K562 (cell line): ENCODE results near the gene ABLIM2. TPM values are rescaled to one million over a fixed set of nuclear protein-coding genes. Genes with fewer than 3 reads are reported as not detected.
A peak's percentile ranks its signal among the peaks of the same experiment; 100 is the strongest.

Experiments
- ATAC-seq: fragments of 200-7000 bp; cut with Tn5 transposase; 3 replicates; pipeline ENCODE4 v1.9.1; 2020; ENCODE audit warnings: moderate library complexity
- BruUV-seq: library from RNA; stranded (reverse); fragments of 400-500 nt; replicated peaks from 2 replicates; lab custom pipeline; 2021; lab: Mats Ljungman, UMichigan
- CTCF ChIA-PET: fragments of 300-600 bp; formaldehyde crosslinking; extraction: SDS; loops from one replicate; lab custom pipeline; 2021; ENCODE audit warnings: low intra/inter-chr PET ratio; lab: Yijun Ruan, JAX
- POLR2A ChIA-PET: fragments of 300-600, 350-650 bp; sonication (Branson Sonifier 250); formaldehyde crosslinking; extraction: SDS; loops from one replicate; lab custom pipeline; 2021; ENCODE audit warnings: antibody characterized with exemption, inconsistent platforms; lab: Yijun Ruan, JAX
- DNase-seq, 4 experiments: peaks; one replicate each; pipeline versions ENCODE4 v3.0.0 to v3.0.0-alpha.2; 2011 to 2018; ENCODE audit warnings: low spot score in 3 of 4, mixed read lengths in 3 of 4; ENCODE audit errors: extremely low read depth in 1 of 4
- FAIRE-seq: peaks from 2 replicates; lab custom pipeline; 2011; peaks lifted over from hg19 to GRCh38; lab: Jason Lieb, UNC
- H2AFZ ChIP-seq: 2 replicates; pipeline ENCODE4 v1.6.0; 2011; ENCODE audit warnings: low read depth, low read length, control low read depth, inconsistent platforms
- H3K27ac ChIP-seq: fragments of 200-600 bp; 3 replicates; pipeline ENCODE4 v1.8.0; 2011; ENCODE audit warnings: low read depth, mild to moderate bottlenecking, control low read depth, inconsistent platforms, low read length, moderate library complexity, mixed read lengths; ENCODE audit errors: extremely low read depth
- H3K27me3 ChIP-seq, 2 experiments: fragments of 300-600 bp in 1 of 2; 2 replicates in 1 of 2; 3 replicates in 1 of 2; pipeline versions ENCODE4 v1.6.0 to v1.8.0; 2011; ENCODE audit warnings: inconsistent platforms in 2 of 2, low read length in 2 of 2, mild to moderate bottlenecking in 1 of 2, mixed read lengths in 1 of 2, moderate library complexity in 1 of 2; ENCODE audit not compliant: control insufficient read depth in 2 of 2, insufficient read depth in 2 of 2
- H3K36me3 ChIP-seq: fragments of 300-600 bp; 3 replicates; pipeline ENCODE4 v1.8.0; 2011; ENCODE audit warnings: mild to moderate bottlenecking, low read length, inconsistent platforms; ENCODE audit not compliant: control insufficient read depth, insufficient read depth
- H3K4me1 ChIP-seq, 2 experiments: fragments of 200-600 bp in 1 of 2; replicated peaks in 1 of 2; 2 replicates in 1 of 2; 3 replicates in 1 of 2; pipeline versions ENCODE4 v1.5.1 to v1.8.0; 2011; ENCODE audit warnings: inconsistent platforms in 2 of 2, low read length in 2 of 2, mild to moderate bottlenecking in 1 of 2, mixed read lengths in 1 of 2, moderate library complexity in 1 of 2; ENCODE audit not compliant: control insufficient read depth in 2 of 2, insufficient read depth in 2 of 2
- H3K4me2 ChIP-seq: 2 replicates; pipeline ENCODE4 v1.6.1; 2011; ENCODE audit warnings: low read length, control low read depth, inconsistent platforms, mixed read lengths; ENCODE audit not compliant: insufficient read depth
- H3K4me3 ChIP-seq: fragments of 200-600 bp; sonication (generic), shearing (Covaris generic); 2 replicates; pipeline ENCODE4 v1.5.1; 2016; ENCODE audit warnings: control low read depth, inconsistent platforms
- H3K79me2 ChIP-seq: fragments of 200-600 bp; 3 replicates; pipeline ENCODE4 v1.8.0; 2011; ENCODE audit warnings: low read length, inconsistent platforms; ENCODE audit not compliant: control insufficient read depth, insufficient read depth
- H3K9ac ChIP-seq, 2 experiments: 2 replicates each; pipeline versions ENCODE4 v1.6.0 to v1.6.1; 2011; ENCODE audit warnings: low read depth in 2 of 2, low read length in 2 of 2, control low read depth in 1 of 2, inconsistent platforms in 1 of 2, mild to moderate bottlenecking in 1 of 2, mixed read lengths in 1 of 2; ENCODE audit not compliant: insufficient read depth in 1 of 2
- H3K9me1 ChIP-seq: one replicate; pipeline ENCODE4 v1.6.0; 2011; ENCODE audit warnings: inconsistent platforms, mild to moderate bottlenecking, low read length, moderate library complexity; ENCODE audit not compliant: control insufficient read depth, insufficient read depth
- H3K9me3 ChIP-seq: replicated peaks from 2 replicates; pipeline ENCODE4 v1.5.1; 2011; ENCODE audit warnings: low read depth, low read length, inconsistent platforms; ENCODE audit not compliant: control insufficient read depth, insufficient read depth
- H4K20me1 ChIP-seq: replicated peaks from 2 replicates; pipeline ENCODE4 v1.6.1; 2011; ENCODE audit warnings: low read length, inconsistent platforms, mixed read lengths; ENCODE audit not compliant: control insufficient read depth, insufficient read depth
- CBX3 ChIP-seq, 2 experiments: IDR thresholded peaks; 1 replicate in 1 of 2; 2 replicates in 1 of 2; pipeline ENCODE4 v1.6.1; 2012; ENCODE audit warnings: inconsistent platforms in 2 of 2, low read length in 2 of 2, borderline replicate concordance in 1 of 2, control low read depth in 1 of 2
- SP2 ChIP-seq: IDR thresholded peaks from 2 replicates; pipeline ENCODE4 v1.6.1; 2011; ENCODE audit warnings: mild to moderate bottlenecking, low read depth, low read length, moderate library complexity; ENCODE audit not compliant: poor library complexity, severe bottlenecking; ENCODE audit errors: extremely low read depth
- ZKSCAN1 ChIP-seq: fragments of 150-350 bp; IDR thresholded peaks from 2 replicates; pipeline ENCODE4 v1.6.1; 2016; ENCODE audit warnings: low read depth, low read length
- ZNF174 ChIP-seq: fragments of 250-450 bp; sonication (Bioruptor Pico); IDR thresholded peaks from 2 replicates; pipeline ENCODE4 v1.4.0; 2020; ENCODE audit warnings: mild to moderate bottlenecking
- ZNF436 ChIP-seq: fragments of 250-450, 450-650 bp; sonication (Bioruptor Pico); formaldehyde crosslinking; IDR thresholded peaks from 2 replicates; pipeline ENCODE4 v1.7.0; 2020; ENCODE audit warnings: mild to moderate bottlenecking
- WGBS: fragments of 100-300 bp; shearing (Covaris generic); methylation state at CpG from one replicate; pipeline ENCODE4 v1.1.6; 2016; ENCODE audit warnings: low coverage, mixed read lengths; ENCODE audit not compliant: insufficient coverage; ENCODE audit errors: missing lambda C conversion rate; 5-methylcytosine and 5-hydroxymethylcytosine counted together
- in situ Hi-C: fragments of 300-500 bp; cut with MboI; formaldehyde crosslinking; loops from 4 replicates; pipeline ENCODE4 v1.15.0; 2018; ENCODE audit warnings: inconsistent platforms, mixed read lengths
- intact Hi-C: fragments of 100-400 bp; cut with micrococcal nuclease; formaldehyde crosslinking; loops from 2 replicates; pipeline ENCODE4 v1.14.2; 2022
- polyA plus RNA-seq, 8 experiments: library from polyadenylated mRNA; depleted of rRNA in 4 of 8; stranded (reverse) in 5 of 8; unstranded in 3 of 8; fragments of >200 nt; fragmentation: Nextera tagmentation in 2 of 8; fragmentation: Illumina TruSeq in 1 of 8; extraction: Ambion mirVana in 2 of 8; extraction: Trizol in 1 of 8; gene quantifications; 2 replicates each; pipeline versions ENCODE4 v1.2.1 to v1.2.3, GENCODE V29; 2011 to 2014; ENCODE audit warnings: inconsistent platforms in 1 of 8, missing spikeins in 1 of 8
- total RNA-seq, 7 experiments: library from RNA; depleted of rRNA in 6 of 7; stranded (reverse); fragments of >200 nt in 6 of 7; fragmentation: Illumina TruSeq in 2 of 7; extraction: Trizol in 2 of 7; gene quantifications; 2 replicates each; pipeline versions ENCODE4 v1.2.1 to v1.2.3, GENCODE V29; 2011 to 2021; ENCODE audit warnings: low replicate concordance in 1 of 7

Gene ABLIM2
- total and polyA plus RNA-seq, 9 of the 15 experiments (the other 6 are each of a cell fraction or from before 2014, with no cell fraction given): not detected

DNA sequence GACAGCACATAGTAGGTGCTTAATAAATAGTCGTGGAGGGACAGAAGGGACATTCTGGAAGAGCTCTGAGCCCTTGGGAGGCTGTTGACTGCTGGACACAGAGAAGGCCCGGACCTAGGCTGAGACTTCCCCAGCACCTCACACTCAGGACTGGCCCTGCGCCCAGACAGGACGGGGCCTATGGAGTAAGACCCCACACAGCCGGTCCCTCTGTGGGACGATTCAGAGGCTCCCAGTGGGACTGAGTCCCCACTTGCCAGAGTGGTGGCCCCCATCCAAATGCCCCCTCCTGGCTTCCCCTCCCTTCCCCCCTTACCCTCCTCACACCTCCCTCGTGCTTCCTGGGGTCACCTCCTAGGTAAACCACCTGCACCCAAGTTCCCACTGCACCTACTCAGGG lies 8.9 kb downstream of the ABLIM2 start:
- in situ Hi-C loops (no loop called here), intact Hi-C loops (no loop called here)
- Histone ChIP-seq H3K9me3 (no peaks in the 10 kb centered on the region), H3K4me2 (no peak overlapping the region), H3K4me3 (no peak overlapping the region), H3K79me2 (no peaks in the 10 kb centered on the region), H3K36me3 (no peaks in the 10 kb centered on the region), H3K27me3 (peaks cover 23 to 71% of the 10 kb centered on the region in 2 experiments; a peak in 4 of 5 replicates), H3K27ac (no peak overlapping the region), H4K20me1 (peaks cover 27% of the 10 kb centered on the region; the same call in 1 of the 2 replicates), H3K9ac (no peak overlapping the region), H2AFZ (no peak overlapping the region), H3K4me1 (peaks cover 0 to 5% of the 10 kb centered on the region in 2 experiments; a peak in 1 of 5 replicates), H3K9me1 (no peaks in the 10 kb centered on the region)
- FAIRE-seq (no peak), ATAC-seq (no peak), DNase-seq (no peak)
- no TSS peak for BruUV-seq
- peak; percentile 50; the same call in 1 of the 2 replicates for TF ChIP-seq ZKSCAN1
- TF ChIP-seq SP2: no peak
- ChIA-PET CTCF (no interaction called here), POLR2A (interaction anchor here (0.6 kb wide), 1 partner anchor 1868 kb away, joined by 3 read pairs; no protein-coding TSS in a partner anchor)
- WGBS: 0% methylated on average over 6 of the region's 7 CpGs

DNA sequence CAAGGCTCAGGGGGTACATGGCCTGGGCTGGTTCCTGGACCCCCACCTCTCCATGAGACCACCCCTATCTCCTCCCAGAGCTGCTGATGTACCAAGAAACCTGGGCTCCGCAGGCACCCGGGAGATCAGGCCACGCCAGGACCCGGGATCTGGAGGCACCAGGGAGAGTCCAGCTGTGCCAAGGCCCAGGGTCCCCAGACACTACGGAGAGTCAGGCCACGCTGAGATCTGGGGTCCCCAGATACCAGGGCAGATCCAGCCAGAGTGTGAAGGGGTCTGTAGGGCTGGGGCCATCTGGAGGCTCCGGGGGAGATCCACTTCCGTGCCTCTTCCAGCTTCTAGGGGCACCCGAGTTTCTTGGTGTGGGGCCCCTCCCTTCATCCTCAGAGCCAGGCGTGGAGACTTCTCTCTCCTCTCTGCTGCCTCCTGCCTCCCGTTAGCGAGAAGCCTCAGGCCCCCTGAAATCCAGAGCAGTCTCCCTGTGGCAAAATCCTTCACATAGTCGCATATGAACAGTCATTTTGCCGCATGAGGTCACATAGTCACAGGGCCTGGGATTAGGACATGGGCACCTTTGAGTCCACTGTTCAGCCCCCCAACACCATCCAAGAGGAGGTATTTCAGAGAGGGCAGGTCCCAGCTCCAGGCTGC lies 9.7 kb downstream of the ABLIM2 start:
- WGBS: 1% methylated on average over 14 of the region's 14 CpGs
- in situ Hi-C loops: no loop called here
- Histone ChIP-seq H3K9me1 (no peaks in the 10 kb centered on the region), H3K4me1 (peaks cover 0 to 5% of the 10 kb centered on the region in 2 experiments; a peak in 1 of 5 replicates), H3K9me3 (no peaks in the 10 kb centered on the region), H3K27ac (no peak overlapping the region), H4K20me1 (peaks cover 27% of the 10 kb centered on the region; the same call in 1 of the 2 replicates), H3K27me3 (peaks cover 27 to 77% of the 10 kb centered on the region in 2 experiments; a peak in 4 of 5 replicates), H3K4me3 (no peak overlapping the region), H3K36me3 (no peaks in the 10 kb centered on the region), H2AFZ (no peak overlapping the region), H3K79me2 (no peaks in the 10 kb centered on the region), H3K9ac (no peak overlapping the region), H3K4me2 (no peak overlapping the region)
- ATAC-seq (no peak), FAIRE-seq (no peak), DNase-seq (no peak)
- ChIA-PET POLR2A (no interaction called here), CTCF (no interaction called here)
- TF ChIP-seq ZNF436 (CRISPR knock-in tag) (no peak), CBX3 (IDR thresholded peaks at IDR 0.05; ENCODE audit: borderline replicate concordance in 1 of 2, low read length in 2 of 2) (no peak), ZNF174 (CRISPR knock-in tag) (no peak)
- intact Hi-C loops: no loop called here
- BruUV-seq: no TSS peak
